Measurements from ENCODE around the gene MAPKAPK3.

GRCh38 chr3:50594253-50594785 lies 22.6 kb upstream of the MAPKAPK3 start:
- TF ChIP-seq TEAD4 (IDR thresholded peaks at IDR 0.05; ENCODE audit: low read depth, low read length) (no peak), CTCF (IDR thresholded peaks at IDR 0.05; ENCODE audit: control extremely low read depth in 1 of 3, insufficient read depth in 1 of 3, low read depth in 1 of 3, low read length in 3 of 3) (no peak), JUN (IDR thresholded peaks at IDR 0.05; ENCODE audit: low read depth, low read length) (no peak), HDAC6 (IDR thresholded peaks at IDR 0.05; ENCODE audit: low read depth, low read length) (no peak), SIX5 (IDR thresholded peaks at IDR 0.05; ENCODE audit: low read depth, low read length) (no peak), SP2 (IDR thresholded peaks at IDR 0.05; ENCODE audit: low read length) (no peak), CREB1 (IDR thresholded peaks at IDR 0.05) (no peak)
